H7 (cell line): ENCODE data around the gene TMEM135. TPM values are rescaled to one million over a fixed set of nuclear protein-coding genes. Genes with fewer than 3 reads are reported as not detected.
"Not testable (repeated sequence)": the region's sequence is repeated elsewhere in the genome, so short reads cannot be mapped to it uniquely, and the experiment has no call there.

Source experiments
- DNase-seq: peaks from one replicate; pipeline ENCODE4 v3.0.0; 2012
- H3K27me3 ChIP-seq: 2 replicates; pipeline ENCODE4 v1.6.0; 2011; ENCODE audit warnings: mild to moderate bottlenecking, low read length; ENCODE audit not compliant: control insufficient read depth, insufficient read depth
- H3K36me3 ChIP-seq: replicated peaks from 2 replicates; pipeline ENCODE4 v1.5.1; 2011; ENCODE audit warnings: low read length; ENCODE audit not compliant: control insufficient read depth, insufficient read depth
- H3K4me3 ChIP-seq: 2 replicates; pipeline ENCODE4 v1.5.1; 2011; ENCODE audit warnings: low read depth, mild to moderate bottlenecking, control low read depth, low read length, moderate library complexity; ENCODE audit not compliant: insufficient read depth
- total RNA-seq: library from RNA; depleted of rRNA; stranded (reverse); fragments of >200 nt; shearing (Covaris generic); gene quantifications from 2 replicates; pipeline ENCODE4 v1.2.3, GENCODE V29; 2014

The TMEM135 gene
- total RNA-seq, 1 experiment from 2014 or later: 27.9 TPM

GRCh38 chr11:87007963-87008362, 29.8 kb upstream of the TMEM135 start:
- DNase-seq: no peak
- H3K36me3 ChIP-seq: no peaks in the 10 kb centered on the region
- no peaks in the 10 kb centered on the region for H3K27me3 ChIP-seq
- no peak overlapping the region for H3K4me3 ChIP-seq

- no peaks in the 10 kb centered on the region for H3K36me3 ChIP-seq
- no peaks in the 10 kb centered on the region for H3K27me3 ChIP-seq
- no peak overlapping the region for H3K4me3 ChIP-seq
- no peak for DNase-seq
Measured at GRCh38 chr11:87012089-87012488, 25.6 kb upstream of the TMEM135 start.

GRCh38 chr11:87012673-87013072, 25.1 kb upstream of the TMEM135 start:
- Histone ChIP-seq H3K27me3 (no peaks in the 10 kb centered on the region), H3K36me3 (no peaks in the 10 kb centered on the region), H3K4me3 (no peak overlapping the region)
- DNase-seq: no peak

GRCh38 chr11:87013912-87014825, 23.6 kb upstream of the TMEM135 start:
- H3K36me3 ChIP-seq: no peaks in the 10 kb centered on the region
- no peaks in the 10 kb centered on the region for H3K27me3 ChIP-seq
- no peak for DNase-seq
- no peak overlapping the region for H3K4me3 ChIP-seq

- no peaks in the 10 kb centered on the region for H3K27me3 ChIP-seq
- no peak for DNase-seq
- H3K36me3 ChIP-seq: no peaks in the 10 kb centered on the region
- H3K4me3 ChIP-seq: no peak overlapping the region
Measured at GRCh38 chr11:87015645-87016044, 22.1 kb upstream of the TMEM135 start.

- Histone ChIP-seq H3K36me3 (no peaks in the 10 kb centered on the region), H3K4me3 (no peak overlapping the region), H3K27me3 (no peaks in the 10 kb centered on the region)
- DNase-seq: no peak
Measured at GRCh38 chr11:87019613-87020271, 18.0 kb upstream of the TMEM135 start.

- H3K4me3 ChIP-seq: no peak overlapping the region
- DNase-seq: peak; percentile 34
- no peaks in the 10 kb centered on the region for H3K36me3 ChIP-seq
- no peaks in the 10 kb centered on the region for H3K27me3 ChIP-seq
Measured at GRCh38 chr11:87020336-87020735, 17.4 kb upstream of the TMEM135 start.

GRCh38 chr11:87020764-87021365, 16.9 kb upstream of the TMEM135 start:
- DNase-seq: no peak
- Histone ChIP-seq H3K27me3 (no peaks in the 10 kb centered on the region), H3K36me3 (no peaks in the 10 kb centered on the region), H3K4me3 (no peak overlapping the region)

- DNase-seq: no peak
- H3K27me3 ChIP-seq: no peaks in the 10 kb centered on the region
- H3K36me3 ChIP-seq: no peaks in the 10 kb centered on the region
- no peak overlapping the region for H3K4me3 ChIP-seq
Measured at GRCh38 chr11:87022254-87022653, 15.5 kb upstream of the TMEM135 start.

GRCh38 chr11:87022738-87023137, 15.0 kb upstream of the TMEM135 start:
- Histone ChIP-seq H3K27me3 (no peaks in the 10 kb centered on the region), H3K4me3 (no peak overlapping the region), H3K36me3 (no peaks in the 10 kb centered on the region)
- no peak for DNase-seq

- not testable (repeated sequence) for H3K36me3 ChIP-seq, H3K27me3 ChIP-seq, DNase-seq, H3K4me3 ChIP-seq
Measured at GRCh38 chr11:87026415-87026814, 11.3 kb upstream of the TMEM135 start.

- DNase-seq: no peak
- no peaks in the 10 kb centered on the region for H3K36me3 ChIP-seq
- H3K27me3 ChIP-seq: no peaks in the 10 kb centered on the region
- H3K4me3 ChIP-seq: no peak overlapping the region
Measured at GRCh38 chr11:87030458-87031054, 7.2 kb upstream of the TMEM135 start.

- Histone ChIP-seq H3K36me3 (no peaks in the 10 kb centered on the region), H3K27me3 (no peaks in the 10 kb centered on the region), H3K4me3 (no peak overlapping the region)
- DNase-seq: no peak
Measured at GRCh38 chr11:87031433-87032170, 6.1 kb upstream of the TMEM135 start.

- H3K36me3 ChIP-seq: no peaks in the 10 kb centered on the region
- H3K4me3 ChIP-seq: no peak overlapping the region
- no peak for DNase-seq
- H3K27me3 ChIP-seq: no peaks in the 10 kb centered on the region
Measured at GRCh38 chr11:87033561-87033960, 4.2 kb upstream of the TMEM135 start.
